Vagina (tissue), 2 donors: Measurements from ENCODE around the gene SIRT2. TPM values are rescaled to one million over a fixed set of nuclear protein-coding genes. Genes with fewer than 3 reads are reported as not detected.

ENCODE experiments used
- DNase-seq, 2 donors: peaks; one replicate each; pipeline ENCODE4 v3.0.0-alpha.2; 2017; ENCODE audit errors: extremely low spot score in 2 of 2
- H3K27ac ChIP-seq: fragments of 200-600 bp; sonication (generic); one replicate; pipeline ENCODE4 v1.5.1; 2019
- H3K27me3 ChIP-seq: fragments of 200-600 bp; sonication (generic); one replicate; pipeline ENCODE4 v1.5.1; 2019
- H3K36me3 ChIP-seq, 2 donors: fragments of 200-600 bp; sonication (generic); one replicate each; pipeline ENCODE4 v1.5.1; 2017 to 2019
- H3K4me1 ChIP-seq: fragments of 200-600 bp; sonication (generic); one replicate; pipeline ENCODE4 v1.5.1; 2019
- H3K4me3 ChIP-seq, 2 donors: fragments of 200-600 bp; sonication (generic); 1 replicate in 1 of 2; 2 replicates in 1 of 2; pipeline ENCODE4 v1.5.1; 2016 to 2019
- H3K9me3 ChIP-seq: fragments of 200-600 bp; sonication (generic); one replicate; pipeline ENCODE4 v1.5.1; 2019
- CTCF ChIP-seq, 3 experiments: fragments of 450-650 bp in 2 of 3; fragments of 200-600 bp in 1 of 3; sonication (generic) in 1 of 3; IDR thresholded peaks; one replicate each; pipeline ENCODE4 v1.5.1; 2017 to 2019; ENCODE audit warnings: antibody characterized with exemption in 3 of 3, mild to moderate bottlenecking in 2 of 3, moderate library complexity in 2 of 3
- POLR2A ChIP-seq, 2 donors: fragments of 450-650 bp; IDR thresholded peaks; one replicate each; pipeline ENCODE4 v1.6.1; 2017; ENCODE audit warnings: antibody characterized with exemption in 2 of 2, mild to moderate bottlenecking in 2 of 2, moderate library complexity in 2 of 2
- POLR2AphosphoS5 ChIP-seq, 2 donors: sonication (generic); formaldehyde crosslinking; IDR thresholded peaks; one replicate each; pipeline ENCODE4 v1.9.0; 2017; ENCODE audit warnings: antibody characterized with exemption in 2 of 2, mild to moderate bottlenecking in 2 of 2, low read depth in 1 of 2; ENCODE audit not compliant: insufficient read depth in 1 of 2
- intact Hi-C: fragments of 100-400 bp; cut with DNase I; formaldehyde crosslinking; loops from one replicate; pipeline ENCODE4 v1.15.1; 2023
- total RNA-seq: library from RNA; depleted of rRNA; stranded (reverse); fragments of >200 nt; gene quantifications from one replicate; pipeline ENCODE4 v1.2.3, GENCODE V29; 2016

SIRT2 gene
- total RNA-seq, 1 donor from 2014 or later = 51.6 TPM

- Histone ChIP-seq H3K27ac (no peak overlapping the region), H3K4me3 (no peak overlapping the region), H3K4me1 (no peaks in the 10 kb centered on the region), H3K36me3 (peaks cover 0 to 6% of the 10 kb centered on the region in 2 donors), H3K9me3 (no peaks in the 10 kb centered on the region), H3K27me3 (no peaks in the 10 kb centered on the region)
- intact Hi-C loops = no loop called here
- DNase-seq = no peak
- TF ChIP-seq CTCF (IDR thresholded peaks at IDR 0.05) (no peak), POLR2AphosphoS5 (IDR thresholded peaks at IDR 0.05; ENCODE audit: insufficient read depth in 1 of 2, low read depth in 1 of 2) (no peak), POLR2A (IDR thresholded peaks at IDR 0.05) (no peak)
Measured at GRCh38 chr19:38917516-38917915, 18.1 kb upstream of the SIRT2 start.

- Histone ChIP-seq H3K36me3 (no peaks in the 10 kb centered on the region), H3K4me1 (no peaks in the 10 kb centered on the region), H3K27ac (no peak overlapping the region), H3K9me3 (no peaks in the 10 kb centered on the region), H3K4me3 (no peak overlapping the region), H3K27me3 (no peaks in the 10 kb centered on the region)
- intact Hi-C loops = no loop called here
- TF ChIP-seq CTCF (IDR thresholded peaks at IDR 0.05) = no peak
- TF ChIP-seq POLR2A (IDR thresholded peaks at IDR 0.05) = no peak
- TF ChIP-seq POLR2AphosphoS5 (IDR thresholded peaks at IDR 0.05; ENCODE audit: insufficient read depth in 1 of 2, low read depth in 1 of 2) = no peak
- no peak for DNase-seq
Measured at GRCh38 chr19:38915329-38916321, 16.2 kb upstream of the SIRT2 start.

GRCh38 chr19:38913958-38914357, 14.5 kb upstream of the SIRT2 start:
- Histone ChIP-seq H3K27me3 (no peaks in the 10 kb centered on the region), H3K9me3 (no peaks in the 10 kb centered on the region), H3K36me3 (no peaks in the 10 kb centered on the region), H3K4me3 (no peak overlapping the region), H3K27ac (no peak overlapping the region), H3K4me1 (no peaks in the 10 kb centered on the region)
- TF ChIP-seq CTCF (IDR thresholded peaks at IDR 0.05) = no peak
- no peak for TF ChIP-seq POLR2A (IDR thresholded peaks at IDR 0.05)
- TF ChIP-seq POLR2AphosphoS5 (IDR thresholded peaks at IDR 0.05; ENCODE audit: insufficient read depth in 1 of 2, low read depth in 1 of 2) = no peak
- DNase-seq = no peak
- intact Hi-C loops = no loop called here

GRCh38 chr19:38912600-38913514, 13.4 kb upstream of the SIRT2 start:
- no peaks in the 10 kb centered on the region for H3K27me3 ChIP-seq
- no peaks in the 10 kb centered on the region for H3K9me3 ChIP-seq
- TF ChIP-seq POLR2AphosphoS5 (IDR thresholded peaks at IDR 0.05; ENCODE audit: insufficient read depth in 1 of 2, low read depth in 1 of 2) = no peak
- no peak for TF ChIP-seq CTCF (IDR thresholded peaks at IDR 0.05)
- no peak for TF ChIP-seq POLR2A (IDR thresholded peaks at IDR 0.05)
- peaks cover 0 to under 1% of the 10 kb centered on the region in 2 donors for H3K36me3 ChIP-seq
- H3K27ac ChIP-seq = no peak overlapping the region
- intact Hi-C loops = no loop called here
- no peaks in the 10 kb centered on the region for H3K4me1 ChIP-seq
- no peak overlapping the region for H3K4me3 ChIP-seq
- no peak for DNase-seq
